Medulla oblongata (tissue), 1 donor: ENCODE results near the gene MLYCD.

Experiments
- DNase-seq: peaks from one replicate; pipeline ENCODE4 v3.0.0-alpha.2; 2015; ENCODE audit errors: extremely low spot score

Gene MLYCD

DNA sequence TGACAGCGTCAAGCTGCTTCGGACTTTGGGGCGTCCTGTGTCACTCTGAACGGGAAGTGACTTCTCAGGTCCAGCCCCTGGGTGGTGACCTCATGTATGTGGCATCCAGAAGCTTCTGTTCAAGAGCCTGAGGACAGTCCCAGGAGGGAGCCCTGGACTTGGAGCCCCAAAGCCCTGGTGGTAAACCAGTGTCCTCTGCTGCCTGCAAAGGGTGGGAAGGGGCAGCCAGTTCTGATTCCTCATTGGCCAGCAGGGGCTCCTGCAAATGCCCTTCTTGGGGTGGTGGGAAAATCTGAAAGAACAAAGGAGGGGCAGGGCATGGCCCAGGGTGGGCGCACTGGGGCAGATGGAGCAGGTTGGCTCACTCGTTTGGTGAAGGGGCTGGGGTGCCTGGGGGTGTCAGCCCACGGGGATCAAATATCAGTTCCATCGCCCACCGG is 55.7 kb downstream of the MLYCD start:
- DNase-seq: no peak

DNA sequence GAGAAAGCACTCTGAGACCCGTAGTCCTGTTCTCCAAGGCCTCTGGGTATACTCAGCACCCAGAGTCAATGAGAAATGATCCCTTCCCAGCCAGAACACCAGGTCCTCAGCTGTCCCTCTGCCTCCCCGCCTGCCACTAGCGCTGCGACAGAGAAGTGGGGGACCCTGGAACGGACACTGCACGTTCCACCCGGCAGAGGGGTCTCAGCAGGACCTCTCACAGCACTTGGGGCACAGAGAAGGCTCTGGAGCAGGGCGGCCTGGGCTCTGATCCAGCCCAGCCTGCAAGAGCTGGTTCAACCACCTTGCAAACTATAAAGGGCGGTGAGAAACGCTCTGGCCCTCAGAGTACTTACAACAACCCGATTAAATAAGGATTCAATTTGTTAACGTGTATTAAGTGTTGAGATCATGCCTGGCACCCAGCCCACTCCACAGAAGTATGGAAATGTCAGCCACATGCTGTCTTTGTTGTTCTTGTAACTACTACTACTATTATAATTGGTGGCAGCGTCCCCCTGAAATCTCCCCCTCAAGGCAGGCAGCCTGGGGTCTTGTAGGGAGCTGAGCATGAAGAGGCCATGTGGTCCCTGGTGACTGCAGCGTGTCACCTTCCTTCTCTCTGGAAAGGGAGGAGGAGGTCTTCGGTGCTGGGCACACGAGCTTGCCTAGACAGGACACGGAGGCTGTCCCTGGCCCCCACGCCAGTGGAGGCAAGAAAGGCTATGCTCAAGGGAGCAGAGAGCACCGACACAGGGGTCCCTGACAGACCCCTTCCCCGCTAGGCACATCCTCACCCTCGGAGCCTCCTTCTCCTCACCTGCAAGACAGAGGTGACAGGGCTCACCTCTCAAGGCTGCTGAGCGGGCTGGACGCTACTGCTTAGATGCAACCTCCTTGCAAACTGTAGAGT is 56.6 kb downstream of the MLYCD start:
- no peak for DNase-seq

DNA sequence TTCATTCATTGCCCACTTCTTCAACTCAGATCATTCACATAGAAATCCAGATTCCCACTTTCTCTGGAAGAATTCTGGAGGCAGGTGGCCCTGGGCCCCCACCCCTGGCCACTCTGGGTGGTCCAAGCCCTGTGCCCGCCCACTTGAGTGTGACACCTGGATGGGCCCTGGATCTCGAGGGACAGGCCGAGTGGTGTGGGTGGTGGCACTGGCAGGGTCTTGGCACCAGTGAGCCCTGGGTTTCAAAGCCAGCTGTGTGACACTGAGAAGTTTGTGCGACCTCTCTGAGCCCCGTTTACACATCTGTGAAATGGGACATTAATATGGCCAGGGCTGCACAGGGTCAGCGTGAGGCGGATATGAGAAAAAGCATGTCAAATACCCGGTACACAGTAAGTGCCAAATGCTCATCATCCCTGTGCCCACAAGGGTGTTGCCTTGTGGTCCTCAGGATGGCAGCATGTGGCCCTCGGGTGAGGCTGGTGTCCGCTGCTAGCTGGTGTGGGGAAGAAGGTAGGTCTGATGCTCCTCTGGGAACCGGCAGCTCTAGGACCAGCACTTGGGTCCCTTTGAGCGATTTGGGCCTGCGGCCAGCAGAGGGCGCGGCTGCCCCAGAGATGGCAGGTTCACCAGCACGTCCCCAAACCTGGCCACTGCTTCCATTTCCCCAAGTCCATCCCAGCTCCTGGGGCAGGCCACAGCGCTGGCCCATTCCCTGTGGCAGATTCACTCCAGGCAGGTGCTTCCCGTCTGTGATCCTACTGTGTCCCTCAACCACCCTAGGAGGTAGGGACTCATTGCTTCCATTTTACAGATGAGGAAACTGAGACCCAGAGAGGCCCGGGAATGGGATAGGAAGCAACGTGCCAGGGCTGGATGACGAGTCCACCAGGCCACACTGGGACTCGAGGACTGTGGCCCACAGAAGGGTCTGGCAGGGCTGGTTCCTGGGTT is 57.7 kb downstream of the MLYCD start:
- DNase-seq: peak; percentile 77

DNA sequence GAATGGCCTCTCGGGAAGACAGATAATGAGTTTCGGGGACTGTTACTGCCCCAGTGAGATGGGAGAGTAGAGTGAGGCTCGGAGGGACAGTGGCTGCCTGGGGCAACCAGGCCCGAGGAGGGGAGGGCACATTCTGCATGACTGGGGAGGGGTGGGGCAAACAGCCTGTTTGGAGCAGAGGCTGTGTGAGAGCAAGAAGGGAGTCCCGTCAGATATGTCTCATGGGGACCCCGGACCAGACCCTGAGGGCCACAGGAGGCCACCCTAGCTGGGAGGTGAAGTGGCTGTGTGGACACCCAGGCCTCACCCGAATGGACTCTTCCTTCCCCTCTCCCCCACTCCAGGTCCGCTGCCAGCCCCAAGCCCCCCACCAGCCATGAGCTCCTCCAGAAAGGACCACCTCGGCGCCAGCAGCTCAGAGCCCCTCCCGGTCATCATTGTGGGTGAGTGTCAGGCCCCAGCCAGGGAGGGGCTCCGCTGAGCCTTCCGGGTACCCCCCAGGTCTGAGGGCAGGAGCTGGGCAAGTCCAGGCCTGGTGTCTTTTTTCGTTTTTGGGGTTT is 58.5 kb downstream of the MLYCD start:
- no peak for DNase-seq

DNA sequence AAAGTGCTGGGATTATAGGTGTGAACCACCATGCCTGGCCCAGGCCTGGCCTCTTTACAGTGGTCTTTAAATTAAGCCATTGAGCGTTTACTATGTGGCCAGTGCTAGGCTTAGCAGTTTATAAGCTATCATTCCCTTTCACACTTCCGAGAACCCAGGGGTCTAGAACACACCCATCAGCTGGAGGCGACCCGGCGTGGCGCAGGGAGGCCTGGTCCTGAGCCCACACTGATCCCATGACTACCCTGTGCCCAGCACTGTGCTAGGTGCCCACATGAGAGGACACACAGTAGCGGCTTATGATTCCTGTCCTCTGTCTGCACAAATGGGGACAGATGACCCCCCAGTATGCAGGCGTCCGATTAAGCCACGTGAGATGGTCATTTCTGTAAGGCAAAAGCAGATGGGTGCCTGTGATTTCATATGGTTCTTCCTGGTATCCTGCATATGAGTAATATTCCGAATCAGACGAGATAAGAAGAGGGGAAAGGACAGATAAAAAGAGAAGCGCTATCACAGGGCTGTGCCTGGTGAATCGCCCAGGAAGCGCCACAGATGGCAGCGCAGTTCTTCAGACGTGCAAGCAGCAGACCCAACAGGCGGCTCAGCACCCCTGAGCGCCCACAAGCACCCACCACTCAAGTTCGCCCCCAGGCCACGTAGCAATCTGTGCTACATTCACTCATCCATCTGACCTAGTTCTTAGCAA is 59.4 kb downstream of the MLYCD start:
- DNase-seq: no peak

DNA sequence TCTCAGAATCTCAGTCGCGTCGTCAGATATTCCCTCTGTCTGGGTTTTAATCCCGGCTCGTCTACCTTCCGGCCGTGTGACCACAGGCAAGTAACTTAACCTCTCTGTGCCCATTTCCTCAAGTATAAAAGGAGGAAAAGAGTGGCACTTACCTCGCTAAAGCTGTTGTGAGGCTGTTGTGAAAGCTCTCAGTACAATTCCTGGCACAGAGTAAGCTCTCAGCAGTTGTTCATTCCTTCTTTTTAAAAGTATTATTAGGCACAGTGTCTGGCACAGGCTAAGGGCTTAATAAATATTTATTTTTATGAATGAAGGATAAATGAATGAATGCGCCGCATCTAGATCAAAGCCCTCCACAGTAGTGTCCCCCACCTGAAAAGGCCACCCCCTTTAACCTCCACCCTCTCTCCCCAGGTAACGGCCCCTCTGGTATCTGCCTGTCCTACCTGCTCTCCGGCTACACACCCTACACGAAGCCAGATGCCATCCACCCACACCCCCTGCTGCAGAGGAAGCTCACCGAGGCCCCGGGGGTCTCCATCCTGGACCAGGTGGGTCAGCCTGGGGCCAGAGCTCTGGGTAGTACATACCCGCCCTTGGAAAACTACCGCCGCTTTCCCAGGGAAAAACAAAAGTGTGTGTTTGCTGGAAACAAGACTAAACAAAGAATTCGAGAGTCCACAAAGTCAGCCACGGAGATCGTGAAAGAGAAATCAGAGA is 60.1 kb downstream of the MLYCD start:
- DNase-seq: no peak

DNA sequence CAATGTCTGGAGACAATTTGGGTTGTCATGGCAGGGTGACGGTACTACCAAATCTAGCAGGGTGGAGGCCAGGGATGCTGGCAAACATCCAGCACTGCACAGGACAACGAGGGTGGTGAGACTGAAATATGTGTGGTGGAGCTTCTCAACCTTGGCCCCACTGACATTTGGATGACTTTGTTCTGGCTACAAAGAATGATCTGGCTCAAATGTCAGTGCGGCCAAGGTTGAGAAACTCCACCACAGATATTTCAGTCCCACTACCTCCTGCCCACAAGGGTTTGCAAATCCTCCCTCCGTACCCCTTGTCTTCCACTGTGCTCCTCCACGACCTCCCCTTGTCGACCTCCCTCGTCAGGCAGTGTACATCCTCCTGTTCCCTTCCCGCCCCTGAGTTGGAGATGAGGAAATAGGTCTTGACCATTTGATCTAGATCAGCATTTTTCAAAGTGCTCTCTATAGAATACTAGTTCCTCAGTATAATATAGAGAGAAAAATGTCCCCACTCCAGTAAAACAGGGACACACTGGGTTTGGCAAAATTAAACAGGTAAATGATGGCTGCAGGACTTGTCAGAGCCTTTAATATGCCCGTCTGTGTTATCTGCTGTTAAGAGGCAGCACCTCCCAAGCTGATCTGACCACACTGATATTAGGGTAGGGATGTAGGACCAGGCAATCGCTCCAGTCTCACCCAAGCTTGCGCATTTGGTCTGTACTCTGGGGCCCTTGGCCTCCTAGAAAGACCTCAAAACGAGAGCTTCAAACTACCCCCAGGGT is 60.9 kb downstream of the MLYCD start:
- DNase-seq: no peak

DNA sequence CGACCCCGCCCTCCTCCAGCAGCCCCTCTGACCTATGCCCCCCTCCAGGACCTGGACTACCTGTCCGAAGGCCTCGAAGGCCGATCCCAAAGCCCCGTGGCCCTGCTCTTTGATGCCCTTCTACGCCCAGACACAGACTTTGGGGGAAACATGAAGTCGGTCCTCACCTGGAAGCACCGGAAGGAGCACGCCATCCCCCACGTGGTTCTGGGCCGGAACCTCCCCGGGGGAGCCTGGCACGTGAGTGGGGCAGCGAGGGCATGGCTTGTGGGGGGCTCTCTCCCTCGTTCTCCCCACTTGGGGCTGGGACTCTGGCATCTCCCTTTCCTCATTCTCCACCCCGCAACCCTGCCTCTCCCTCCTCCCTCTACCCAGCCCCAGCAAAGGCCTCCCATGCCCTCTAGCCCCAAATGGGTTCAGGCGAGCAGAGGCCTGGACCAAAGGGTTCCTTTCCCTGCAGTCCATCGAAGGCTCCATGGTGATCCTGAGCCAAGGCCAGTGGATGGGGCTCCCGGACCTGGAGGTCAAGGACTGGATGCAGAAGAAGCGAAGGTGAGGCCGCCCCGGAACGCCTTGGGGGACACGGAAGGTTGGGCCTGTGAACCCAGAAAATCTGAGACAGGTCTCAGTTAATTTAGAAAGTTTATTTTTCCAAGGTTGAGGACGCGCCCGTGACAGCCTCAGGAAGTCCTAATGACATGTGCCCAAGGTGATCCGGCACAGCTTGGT is 61.8 kb downstream of the MLYCD start:
- DNase-seq: no peak

DNA sequence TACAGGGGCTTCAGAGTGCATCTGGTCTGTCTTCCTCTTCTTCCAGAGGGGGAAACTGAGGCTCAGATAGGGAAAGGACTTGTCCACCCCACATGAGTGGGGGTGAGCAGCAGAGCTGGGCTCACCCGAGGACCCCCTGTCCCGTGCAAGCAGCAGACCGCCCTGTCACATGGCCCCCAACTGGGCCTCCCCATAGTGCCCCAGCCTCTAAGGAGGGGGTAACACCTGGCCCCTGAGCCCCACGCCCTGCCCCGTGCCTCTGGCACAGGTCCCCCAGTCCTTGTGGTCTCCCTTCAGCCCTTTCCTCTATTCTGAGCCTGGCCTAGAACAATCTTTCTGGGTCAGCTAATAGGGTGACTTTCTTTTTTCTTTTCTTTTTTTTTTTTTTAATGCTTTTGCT is 62.7 kb downstream of the MLYCD start:
- no peak for DNase-seq

DNA sequence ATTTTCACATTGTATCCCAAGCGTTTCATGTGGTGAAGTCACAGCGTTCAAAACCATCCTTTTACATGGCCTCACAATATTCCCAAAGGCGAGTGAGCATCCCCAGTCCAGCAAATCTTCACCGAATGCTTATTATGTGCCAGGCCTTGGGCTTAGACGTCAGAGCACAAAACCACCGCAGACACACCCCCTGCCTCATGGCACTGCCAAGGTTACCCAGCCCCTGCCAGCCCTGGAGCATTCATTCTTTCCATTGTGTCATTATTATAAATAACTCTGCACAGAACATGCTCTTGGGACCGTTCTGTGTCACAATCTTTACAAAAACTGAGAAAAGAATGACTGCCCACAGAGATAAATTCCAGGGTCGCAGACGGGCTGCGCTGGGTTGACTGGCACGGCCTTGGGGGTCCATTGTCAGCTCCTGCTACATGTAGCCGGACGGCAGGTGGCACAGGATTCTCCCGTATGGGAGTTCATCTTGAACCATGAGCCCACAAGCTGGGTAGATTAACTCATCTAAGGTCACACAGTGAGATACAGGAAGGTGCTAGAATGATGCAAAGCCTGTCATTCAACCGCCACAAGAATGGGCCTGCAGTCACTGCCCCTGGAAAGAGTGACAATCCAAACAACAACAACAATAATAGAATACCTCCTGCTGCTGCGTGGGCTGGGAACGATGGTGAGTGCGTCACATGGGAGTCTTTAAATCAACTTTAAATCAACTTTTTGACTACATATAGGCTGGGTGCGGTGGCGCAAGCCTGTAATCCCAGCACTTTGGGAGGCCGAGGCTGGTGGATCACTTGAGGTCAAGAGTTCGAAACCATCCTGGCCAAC is 64.6 kb downstream of the MLYCD start:
- no peak for DNase-seq

DNA sequence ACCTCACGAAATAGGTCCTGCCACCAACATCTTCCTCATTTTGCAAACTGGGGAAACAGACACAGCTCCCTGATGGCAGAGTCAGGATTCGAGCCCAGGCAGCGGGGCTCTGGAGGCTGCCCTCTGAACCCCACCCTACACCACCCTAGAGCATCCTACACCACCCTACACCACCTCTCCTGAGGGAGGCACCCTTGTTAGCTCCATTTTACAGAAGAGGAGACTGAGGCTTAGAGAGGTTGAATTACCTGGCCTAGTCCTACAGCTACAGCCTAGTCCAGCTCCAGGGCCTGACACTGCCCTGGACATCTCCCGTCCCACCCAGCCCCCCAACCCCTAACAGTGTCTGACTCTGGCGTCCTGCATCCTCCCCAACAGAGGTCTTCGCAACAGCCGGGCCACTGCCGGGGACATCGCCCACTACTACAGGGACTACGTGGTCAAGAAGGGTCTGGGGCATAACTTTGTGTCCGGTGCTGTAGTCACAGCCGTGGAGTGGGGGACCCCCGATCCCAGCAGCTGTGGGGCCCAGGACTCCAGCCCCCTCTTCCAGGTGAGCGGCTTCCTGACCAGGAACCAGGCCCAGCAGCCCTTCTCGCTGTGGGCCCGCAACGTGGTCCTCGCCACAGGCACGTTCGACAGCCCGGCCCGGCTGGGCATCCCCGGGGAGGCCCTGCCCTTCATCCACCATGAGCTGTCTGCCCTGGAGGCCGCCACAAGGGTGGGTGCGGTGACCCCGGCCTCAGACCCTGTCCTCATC is 65.9 kb downstream of the MLYCD start:
- no peak for DNase-seq

DNA sequence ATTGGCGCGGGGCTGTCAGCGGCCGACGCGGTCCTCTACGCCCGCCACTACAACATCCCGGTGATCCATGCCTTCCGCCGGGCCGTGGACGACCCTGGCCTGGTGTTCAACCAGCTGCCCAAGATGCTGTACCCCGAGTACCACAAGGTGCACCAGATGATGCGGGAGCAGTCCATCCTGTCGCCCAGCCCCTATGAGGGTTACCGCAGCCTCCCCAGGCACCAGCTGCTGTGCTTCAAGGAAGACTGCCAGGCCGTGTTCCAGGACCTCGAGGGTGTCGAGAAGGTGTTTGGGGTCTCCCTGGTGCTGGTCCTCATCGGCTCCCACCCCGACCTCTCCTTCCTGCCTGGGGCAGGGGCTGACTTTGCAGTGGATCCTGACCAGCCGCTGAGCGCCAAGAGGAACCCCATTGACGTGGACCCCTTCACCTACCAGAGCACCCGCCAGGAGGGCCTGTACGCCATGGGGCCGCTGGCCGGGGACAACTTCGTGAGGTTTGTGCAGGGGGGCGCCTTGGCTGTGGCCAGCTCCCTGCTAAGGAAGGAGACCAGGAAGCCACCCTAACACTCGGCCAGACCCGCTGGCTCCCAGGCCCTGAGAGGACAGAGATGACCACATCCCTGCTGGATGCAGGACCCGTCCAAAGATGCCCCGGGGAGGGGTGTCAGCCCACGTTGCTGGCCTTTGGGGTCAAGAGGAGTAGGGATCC is 66.7 kb downstream of the MLYCD start:
- DNase-seq: no peak

DNA sequence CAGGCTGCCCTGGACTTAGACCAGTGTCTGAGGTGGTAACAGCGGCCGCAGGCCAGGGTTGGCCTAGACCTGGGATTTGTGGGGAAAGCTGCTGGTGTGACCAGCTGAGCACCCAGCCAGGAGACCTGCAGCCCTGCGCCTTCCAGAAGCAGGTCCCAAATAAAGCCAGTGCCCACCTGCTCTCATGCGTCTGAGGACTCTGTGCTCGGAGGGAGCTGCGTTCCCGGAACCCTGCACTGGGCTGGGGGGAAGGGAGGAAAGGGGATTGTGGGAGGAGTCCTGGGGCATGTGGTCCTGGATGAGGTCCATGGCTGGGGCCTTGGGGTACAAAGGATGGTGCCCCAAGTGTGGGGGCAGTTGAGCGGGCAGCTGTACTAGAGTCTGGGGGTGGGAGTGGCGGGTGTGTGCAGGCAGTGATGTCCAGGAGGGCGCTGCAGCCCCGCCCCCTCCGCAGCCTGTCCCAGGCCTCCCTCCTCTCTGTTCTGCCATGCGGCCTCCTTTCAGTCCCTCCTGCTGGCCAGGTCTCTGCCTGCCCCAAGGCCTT is 67.3 kb downstream of the MLYCD start:
- DNase-seq: no peak

DNA sequence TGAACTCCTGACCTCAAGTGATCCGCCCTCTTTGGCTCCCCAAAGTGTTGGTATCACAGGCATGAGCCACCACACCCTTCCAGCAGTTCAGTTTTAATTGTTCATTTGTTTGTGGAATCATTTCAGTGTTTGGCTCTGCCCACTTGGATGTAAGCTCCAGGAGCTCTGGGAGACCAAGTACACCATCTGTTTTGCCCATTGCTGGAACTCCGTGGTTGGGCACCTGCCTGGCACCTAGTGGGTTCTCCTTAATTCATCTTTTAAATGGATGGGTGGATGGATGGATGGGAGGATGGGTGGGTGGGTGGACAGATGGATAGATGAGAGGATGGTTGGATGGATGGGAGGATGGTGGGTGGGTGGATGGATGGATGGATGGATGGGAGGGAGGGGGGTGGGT is 68.2 kb downstream of the MLYCD start:
- DNase-seq: no peak

DNA sequence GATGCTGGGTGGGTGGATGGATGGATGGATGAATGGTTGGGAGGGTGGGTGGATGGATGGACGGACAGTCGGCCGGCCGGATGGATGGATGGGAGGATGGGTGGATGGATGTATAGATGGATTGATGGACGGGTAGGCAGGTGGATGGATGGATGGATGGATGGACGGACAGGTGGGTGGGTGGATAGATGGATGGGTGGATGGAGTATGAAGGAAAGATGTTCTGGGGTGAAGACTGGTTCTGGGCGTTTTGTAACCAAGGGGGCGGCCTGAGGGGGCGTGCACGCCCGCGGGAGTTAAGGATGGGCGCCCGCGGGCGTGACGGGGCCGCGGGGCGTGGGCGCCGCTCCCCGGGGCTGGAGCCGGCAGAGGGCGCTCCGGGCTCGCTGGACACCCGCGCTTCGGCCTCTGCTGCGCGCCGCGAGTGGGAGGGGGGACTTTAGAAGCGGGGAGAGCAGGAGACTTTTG is 69.0 kb downstream of the MLYCD start, which contains the start of gene NECAB2:
Gene NECAB2 (plus strand): TSS at position 407 of the 468 bp plus-strand sequence. CDS start 405 bp downstream, outside the sequence.
- DNase-seq: peak; percentile 40

DNA sequence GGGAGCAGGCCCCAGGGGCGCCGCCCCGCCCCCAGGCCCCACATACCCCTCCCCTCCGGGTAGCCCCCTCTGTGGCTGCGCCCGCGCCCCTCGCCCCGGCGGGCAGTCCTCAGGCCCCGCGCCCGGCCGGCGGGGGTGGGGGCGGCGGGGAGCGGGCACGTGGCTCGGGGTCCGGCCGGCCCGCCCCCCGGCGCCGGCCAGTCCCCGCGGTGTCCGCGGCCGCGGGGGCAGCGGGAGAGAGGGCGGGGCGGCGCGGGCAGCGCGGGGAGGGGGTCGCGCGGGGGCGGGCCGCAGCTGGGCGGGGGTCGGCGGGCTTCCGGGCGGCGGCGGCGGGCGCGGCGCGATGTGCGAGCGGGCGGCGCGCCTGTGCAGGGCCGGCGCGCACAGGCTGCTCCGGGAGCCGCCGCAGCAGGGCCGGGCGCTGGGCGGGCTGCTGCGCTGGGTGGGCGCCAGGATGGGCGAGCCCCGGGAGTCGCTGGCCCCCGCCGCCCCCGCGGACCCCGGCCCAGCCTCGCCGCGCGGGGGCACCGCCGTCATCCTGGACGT is 69.5 kb downstream of the MLYCD start:
- no peak for DNase-seq
